Cardiac atrium fibroblast (primary cell): Measurements from ENCODE around the gene PLCD3. TPM values are rescaled to one million over a fixed set of nuclear protein-coding genes. Genes with fewer than 3 reads are reported as not detected.

Experiments used
- total RNA-seq: library from RNA; depleted of rRNA; stranded (reverse); fragments of >200 nt; gene quantifications from 2 replicates; pipeline ENCODE4 v1.2.3, GENCODE V29; 2015

The PLCD3 gene, protein sequence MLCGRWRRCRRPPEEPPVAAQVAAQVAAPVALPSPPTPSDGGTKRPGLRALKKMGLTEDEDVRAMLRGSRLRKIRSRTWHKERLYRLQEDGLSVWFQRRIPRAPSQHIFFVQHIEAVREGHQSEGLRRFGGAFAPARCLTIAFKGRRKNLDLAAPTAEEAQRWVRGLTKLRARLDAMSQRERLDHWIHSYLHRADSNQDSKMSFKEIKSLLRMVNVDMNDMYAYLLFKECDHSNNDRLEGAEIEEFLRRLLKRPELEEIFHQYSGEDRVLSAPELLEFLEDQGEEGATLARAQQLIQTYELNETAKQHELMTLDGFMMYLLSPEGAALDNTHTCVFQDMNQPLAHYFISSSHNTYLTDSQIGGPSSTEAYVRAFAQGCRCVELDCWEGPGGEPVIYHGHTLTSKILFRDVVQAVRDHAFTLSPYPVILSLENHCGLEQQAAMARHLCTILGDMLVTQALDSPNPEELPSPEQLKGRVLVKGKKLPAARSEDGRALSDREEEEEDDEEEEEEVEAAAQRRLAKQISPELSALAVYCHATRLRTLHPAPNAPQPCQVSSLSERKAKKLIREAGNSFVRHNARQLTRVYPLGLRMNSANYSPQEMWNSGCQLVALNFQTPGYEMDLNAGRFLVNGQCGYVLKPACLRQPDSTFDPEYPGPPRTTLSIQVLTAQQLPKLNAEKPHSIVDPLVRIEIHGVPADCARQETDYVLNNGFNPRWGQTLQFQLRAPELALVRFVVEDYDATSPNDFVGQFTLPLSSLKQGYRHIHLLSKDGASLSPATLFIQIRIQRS
- total RNA-seq, result 33.5 and 63.2 TPM in 2 replicates

DNA sequence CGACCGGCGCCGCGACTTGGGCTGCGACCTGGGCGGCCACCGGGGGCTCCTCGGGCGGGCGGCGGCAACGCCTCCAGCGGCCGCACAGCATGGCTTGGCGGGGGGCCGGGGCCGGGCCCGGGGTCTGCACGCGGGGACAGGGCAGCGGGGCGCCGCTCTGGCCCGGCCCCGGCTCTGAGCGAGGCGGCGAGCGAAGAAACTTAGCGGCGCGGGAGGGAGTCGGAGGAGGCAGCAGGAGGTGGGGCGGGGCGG is at the start of gene PLCD3:
Gene PLCD3 (minus strand): TSS at position 196 of the 252 bp plus-strand sequence. CDS start 105 bp downstream, at position 91.

GRCh38 chr17:45161288-45162024 is 29.1 kb upstream of the PLCD3 start, which contains the start of gene HEXIM2:
HEXIM2 (plus strand) TSS chr17:45161875; CDS start chr17:45162794, 919 bp downstream.

GRCh38 chr17:45148183-45149036 is 16.1 kb upstream of the PLCD3 start, which contains the start of gene HEXIM1:
HEXIM1 (plus strand) TSS chr17:45148475; CDS start chr17:45149191, 716 bp downstream.

GRCh38 chr17:45135192-45135977 is 3.1 kb upstream of the PLCD3 start, which contains the start of gene ACBD4:
ACBD4 (plus strand) TSS chr17:45135687; CDS start chr17:45136145, 458 bp downstream.

GRCh38 chr17:45060797-45061605 is 71.3 kb downstream of the PLCD3 start, which contains the start of gene NMT1:
NMT1 (plus strand) TSS chr17:45061317; CDS start chr17:45061330, 13 bp downstream.

Other genes starting within 250 kb of the PLCD3 start
- 43.3 and 43.9 TPM in 2 replicates for gene EFTUD2, start 233.1 kb downstream of the PLCD3 start, total RNA-seq
- not detected in 2 replicates for gene GFAP, start 217.0 kb downstream of the PLCD3 start, total RNA-seq
- 4.2 and 5.2 TPM in 2 replicates for gene KIF18B, start 184.7 kb downstream of the PLCD3 start, total RNA-seq
- 1.5 TPM in 1 of 2 replicates, not detected in the other for gene C1QL1, start 164.2 kb downstream of the PLCD3 start, total RNA-seq
- gene DCAKD, start 80.9 kb downstream of the PLCD3 start, total RNA-seq, result 24.9 and 27.1 TPM in 2 replicates
- 59.3 and 75.5 TPM in 2 replicates for gene NMT1, start 71.2 kb downstream of the PLCD3 start, total RNA-seq
- gene ACBD4, start 3.2 kb upstream of the PLCD3 start, total RNA-seq, result 0.72 and 10.7 TPM in 2 replicates
- gene HEXIM1, start 16.0 kb upstream of the PLCD3 start, total RNA-seq, result 17.3 and 20.9 TPM in 2 replicates
- gene HEXIM2, start 29.4 kb upstream of the PLCD3 start, total RNA-seq, result 2.2 and 10.0 TPM in 2 replicates
- gene FMNL1, start 89.4 kb upstream of the PLCD3 start, total RNA-seq, result 1.5 and 3.4 TPM in 2 replicates
- not detected in 2 replicates for gene SPATA32, start 129.6 kb upstream of the PLCD3 start, total RNA-seq
- gene MAP3K14, start 184.5 kb upstream of the PLCD3 start, total RNA-seq, result 6.3 and 6.6 TPM in 2 replicates